Lung (tissue), 12 donors: ENCODE data around the gene GP5. TPM values are rescaled to one million over a fixed set of nuclear protein-coding genes. Genes with fewer than 3 reads are reported as not detected.

Experiments
- ATAC-seq: fragments of 200-7000 bp; cut with Tn5 transposase; one replicate; pipeline ENCODE4 v1.9.1; 2020; ENCODE audit warnings: moderate number of reproducible peaks; ENCODE audit not compliant: insufficient read depth, low FRiP score
- DNase-seq, 3 donors: peaks; one replicate each; pipeline ENCODE4 v3.0.0-alpha.2; 2013 to 2017
- H3K27ac ChIP-seq, 2 donors: one replicate each; pipeline ENCODE4 v1.5.1; 2013; ENCODE audit warnings: mild to moderate bottlenecking in 2 of 2, moderate library complexity in 2 of 2, control low read depth in 1 of 2, inconsistent platforms in 1 of 2, low read depth in 1 of 2, low read length in 1 of 2
- H3K27me3 ChIP-seq, 3 donors: one replicate each; pipeline ENCODE4 v1.5.1; 2013; ENCODE audit warnings: low read length in 2 of 3; ENCODE audit not compliant: control insufficient read depth in 3 of 3, insufficient read depth in 3 of 3
- H3K36me3 ChIP-seq, 4 donors: one replicate each; pipeline ENCODE4 v1.5.1; 2013; ENCODE audit warnings: low read length in 4 of 4, mild to moderate bottlenecking in 1 of 4, moderate library complexity in 1 of 4; ENCODE audit not compliant: control insufficient read depth in 4 of 4, insufficient read depth in 4 of 4
- H3K4me1 ChIP-seq, 5 donors: one replicate each; pipeline ENCODE4 v1.5.1; 2013; ENCODE audit warnings: low read length in 5 of 5, mild to moderate bottlenecking in 2 of 5, moderate library complexity in 1 of 5; ENCODE audit not compliant: control insufficient read depth in 5 of 5, insufficient read depth in 5 of 5
- H3K4me3 ChIP-seq: one replicate; pipeline ENCODE4 v1.5.1; 2013; ENCODE audit warnings: mild to moderate bottlenecking, control low read depth, moderate library complexity
- H3K9ac ChIP-seq, 2 donors: one replicate each; pipeline ENCODE4 v1.5.1; 2013; ENCODE audit warnings: low read length in 2 of 2, control low read depth in 1 of 2; ENCODE audit not compliant: insufficient read depth in 1 of 2
- H3K9me3 ChIP-seq, 4 donors: one replicate each; pipeline ENCODE4 v1.5.1; 2013; ENCODE audit warnings: low read length in 3 of 4, mild to moderate bottlenecking in 1 of 4, moderate library complexity in 1 of 4; ENCODE audit not compliant: control insufficient read depth in 4 of 4, insufficient read depth in 3 of 4
- WGBS, 2 donors: extraction: QIAGEN DNeasy Blood & Tissue Kit; methylation state at CpG; one replicate each; pipeline ENCODE4 v1.1.7; 2013; 5-methylcytosine and 5-hydroxymethylcytosine counted together
- polyA plus RNA-seq, 2 donors: library from polyadenylated mRNA; stranded (reverse); fragments of 200-250 nt; gene quantifications; one replicate each; pipeline ENCODE4 v1.2.1, GENCODE V29; 2013
- total RNA-seq, 2 donors: library from RNA; depleted of rRNA in 1 of 2; stranded (reverse); fragments of >200 nt in 1 of 2; gene quantifications; one replicate each; pipeline ENCODE4 v1.2.1, GENCODE V29; 2014 to 2021
- TF ChIP-seq, protein P1 (sequence below): IDR thresholded peaks from 2 replicates; pipeline ENCODE4 v1.5.1; 2012; ENCODE audit warnings: mild to moderate bottlenecking; ENCODE audit errors: control extremely low read depth, extremely low read depth
- donor health status: control.
- donor health status: control.
- donor health status: Bipolar disorder and iron deficiency.
- donor health status: healthy.
- donor health status: DM: yes; HTN: yes; CAD: no.

The GP5 gene
- total and polyA plus RNA-seq, 4 donors, result 0.06 to 1.1 (median 0.37) TPM

DNA sequence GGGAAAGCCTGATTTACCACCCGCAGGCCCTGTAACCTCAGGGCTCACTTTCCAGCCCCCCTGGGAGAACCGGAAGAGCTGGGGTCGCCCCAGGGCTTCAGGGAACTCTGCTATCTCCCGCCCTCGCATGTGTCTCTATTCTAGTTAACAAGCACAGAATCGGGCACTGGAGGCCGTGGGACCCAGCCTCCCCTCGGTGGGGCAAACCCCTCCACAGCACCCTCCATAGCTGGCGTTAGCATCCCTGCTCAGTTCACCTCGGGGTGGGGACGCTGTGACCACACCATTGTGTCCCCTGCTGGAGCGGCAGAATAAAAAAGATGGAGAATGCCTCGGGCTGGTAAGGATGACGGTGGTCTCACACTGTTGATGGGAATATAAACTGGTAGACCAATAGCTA is 26.0 kb downstream of the GP5 start:
- Histone ChIP-seq H3K4me3 (no peak overlapping the region), H3K27me3 (peaks cover 0 to 18% (median 6%) of the 10 kb centered on the region in 3 donors), H3K9me3 (no peaks in the 10 kb centered on the region), H3K36me3 (no peaks in the 10 kb centered on the region), H3K9ac (no peak overlapping the region), H3K4me1 (peaks cover 0 to 10% (median 3%) of the 10 kb centered on the region in 5 donors), H3K27ac (no peak overlapping the region)
- 92 to 98% methylated on average over 14 of the region's 14 CpGs for WGBS, 2 donors
- DNase-seq, result no peak
- ATAC-seq, result no peak
- TF ChIP-seq, protein P1, sequence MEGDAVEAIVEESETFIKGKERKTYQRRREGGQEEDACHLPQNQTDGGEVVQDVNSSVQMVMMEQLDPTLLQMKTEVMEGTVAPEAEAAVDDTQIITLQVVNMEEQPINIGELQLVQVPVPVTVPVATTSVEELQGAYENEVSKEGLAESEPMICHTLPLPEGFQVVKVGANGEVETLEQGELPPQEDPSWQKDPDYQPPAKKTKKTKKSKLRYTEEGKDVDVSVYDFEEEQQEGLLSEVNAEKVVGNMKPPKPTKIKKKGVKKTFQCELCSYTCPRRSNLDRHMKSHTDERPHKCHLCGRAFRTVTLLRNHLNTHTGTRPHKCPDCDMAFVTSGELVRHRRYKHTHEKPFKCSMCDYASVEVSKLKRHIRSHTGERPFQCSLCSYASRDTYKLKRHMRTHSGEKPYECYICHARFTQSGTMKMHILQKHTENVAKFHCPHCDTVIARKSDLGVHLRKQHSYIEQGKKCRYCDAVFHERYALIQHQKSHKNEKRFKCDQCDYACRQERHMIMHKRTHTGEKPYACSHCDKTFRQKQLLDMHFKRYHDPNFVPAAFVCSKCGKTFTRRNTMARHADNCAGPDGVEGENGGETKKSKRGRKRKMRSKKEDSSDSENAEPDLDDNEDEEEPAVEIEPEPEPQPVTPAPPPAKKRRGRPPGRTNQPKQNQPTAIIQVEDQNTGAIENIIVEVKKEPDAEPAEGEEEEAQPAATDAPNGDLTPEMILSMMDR, result no peak

DNA sequence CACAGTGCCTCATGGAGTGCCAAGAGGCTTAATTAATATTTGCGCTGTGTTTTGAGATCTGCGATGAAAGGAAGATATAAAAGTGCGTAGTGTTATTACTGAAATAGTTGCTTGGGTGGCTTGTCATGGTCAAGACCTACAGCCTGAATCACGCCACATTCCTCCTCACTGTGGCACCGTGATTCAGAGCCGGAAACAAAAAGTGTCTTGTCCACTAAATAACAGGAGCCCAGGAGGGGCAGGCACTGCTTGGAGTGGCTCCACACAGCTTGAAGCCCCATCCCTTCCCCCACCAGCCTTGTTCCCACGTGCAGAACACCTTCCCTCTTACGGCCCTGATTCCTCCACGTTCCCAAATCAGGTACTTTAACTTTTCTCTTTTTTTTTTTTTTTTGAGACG is 28.3 kb downstream of the GP5 start:
- no peak for DNase-seq
- WGBS, 2 donors, result 67 to 84% methylated on average over 9 to 10 of the region's 10 CpGs
- no peak for ATAC-seq
- no peaks in the 10 kb centered on the region for H3K36me3 ChIP-seq
- no peaks in the 10 kb centered on the region for H3K9me3 ChIP-seq
- H3K27ac ChIP-seq, result no peak overlapping the region
- peaks cover 0 to 10% (median 3%) of the 10 kb centered on the region in 5 donors for H3K4me1 ChIP-seq
- no peak overlapping the region for H3K4me3 ChIP-seq
- H3K27me3 ChIP-seq, result peaks cover 0 to 18% (median 6%) of the 10 kb centered on the region in 3 donors
- H3K9ac ChIP-seq, result no peak overlapping the region
- TF ChIP-seq, protein P1, result no peak

DNA sequence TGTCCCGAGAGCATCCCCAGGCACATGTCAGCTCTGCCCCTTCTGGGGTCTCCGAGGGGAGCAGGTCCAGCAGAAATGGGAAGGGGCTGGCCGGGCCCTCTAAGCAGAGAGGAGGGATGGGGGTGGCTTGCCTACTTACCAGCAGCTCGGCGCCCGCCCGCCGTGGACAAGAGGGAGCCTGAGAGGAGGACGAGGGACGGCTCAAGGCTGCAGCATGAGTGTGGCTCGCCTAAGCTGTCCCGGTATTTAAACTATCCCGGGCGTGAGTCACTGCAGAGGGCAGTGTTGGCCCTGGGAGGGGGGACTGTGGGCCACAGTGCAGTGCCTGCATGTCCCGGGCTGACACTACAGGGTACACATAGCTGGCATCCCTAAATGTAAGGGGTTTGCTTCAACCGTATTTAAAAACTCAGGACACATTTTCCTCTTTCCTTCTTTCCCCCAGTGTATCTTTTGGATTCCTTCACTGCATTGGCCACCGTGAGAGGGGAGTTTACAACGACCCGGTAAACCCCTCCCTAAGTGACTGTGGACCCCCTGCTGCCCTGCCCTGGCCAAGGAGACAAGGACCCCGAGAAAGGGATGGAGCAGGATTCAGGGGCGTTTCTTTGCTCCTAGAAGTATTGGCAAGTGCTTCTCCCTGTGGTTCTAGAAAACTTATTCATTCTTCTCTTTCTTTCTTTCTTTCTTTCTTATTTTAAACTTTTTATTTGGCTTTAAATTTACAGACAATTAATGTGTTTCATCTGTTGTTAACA is 29.4 kb downstream of the GP5 start, which contains the start of gene LRRC15:
Gene LRRC15 (minus strand): TSS at position 222 of the 758 bp plus-strand sequence. CDS start 8,700 bp downstream, outside the sequence.
- no peak within 1 kb of the TSS for H3K27ac ChIP-seq
- peaks cover 0 to 18% (median 6%) of the 10 kb centered on the region in 3 donors for H3K27me3 ChIP-seq
- no peaks in the 10 kb centered on the region for H3K36me3 ChIP-seq
- H3K4me3 ChIP-seq, result no peak within 1 kb of the TSS
- peak; percentile 59 for ATAC-seq
- H3K4me1 ChIP-seq, result peaks cover 0 to 16% (median 3%) of the 10 kb centered on the region in 5 donors
- no peaks in the 10 kb centered on the region for H3K9me3 ChIP-seq
- DNase-seq, result peak in 2 of 3 donors; percentile 18 to 30
- 16 to 22% methylated on average over 21 of the region's 21 CpGs for WGBS, 2 donors
- H3K9ac ChIP-seq, result no peak within 1 kb of the TSS
- TF ChIP-seq, protein P1, result no peak
